Trophoblast cell (in vitro differentiated cells and primary cell): ENCODE data around the gene GCSAM.

Experiments used
- DNase-seq, 2 donors: peaks; one replicate each; pipeline ENCODE4 v3.0.0-alpha.2; 2016
- H2AFZ ChIP-seq: 2 replicates; pipeline ENCODE4 v1.6.1; 2013; ENCODE audit warnings: low read length, moderate library complexity, mild to moderate bottlenecking; ENCODE audit not compliant: insufficient read depth, poor library complexity
- H2AK5ac ChIP-seq: 2 replicates; pipeline ENCODE4 v1.6.1; 2013; ENCODE audit warnings: mild to moderate bottlenecking, low read length
- H2BK120ac ChIP-seq: 2 replicates; pipeline ENCODE4 v1.6.1; 2013; ENCODE audit warnings: low read length, mild to moderate bottlenecking, moderate library complexity; ENCODE audit not compliant: insufficient read depth, poor library complexity
- H2BK12ac ChIP-seq: 2 replicates; pipeline ENCODE4 v1.6.1; 2013; ENCODE audit warnings: mild to moderate bottlenecking, low read length, moderate library complexity
- H2BK5ac ChIP-seq: 2 replicates; pipeline ENCODE4 v1.6.1; 2013; ENCODE audit warnings: low read length, low read depth, moderate library complexity, mild to moderate bottlenecking; ENCODE audit not compliant: poor library complexity
- H3K14ac ChIP-seq: 2 replicates; pipeline ENCODE4 v1.6.1; 2013; ENCODE audit warnings: mild to moderate bottlenecking, low read length
- H3K18ac ChIP-seq: 2 replicates; pipeline ENCODE4 v1.6.1; 2013; ENCODE audit warnings: mild to moderate bottlenecking, low read length
- H3K23ac ChIP-seq: 2 replicates; pipeline ENCODE4 v1.6.1; 2013; ENCODE audit warnings: low read length
- H3K27ac ChIP-seq: 2 replicates; pipeline ENCODE4 v1.5.1; 2013; ENCODE audit warnings: low read depth, mild to moderate bottlenecking, inconsistent platforms, low read length, moderate library complexity
- H3K27me3 ChIP-seq: 2 replicates; pipeline ENCODE4 v1.6.1; 2013; ENCODE audit warnings: inconsistent platforms, mild to moderate bottlenecking, low read length, moderate library complexity; ENCODE audit not compliant: insufficient read depth
- H3K36me3 ChIP-seq, 2 experiments: 1 replicate in 1 of 2; 2 replicates in 1 of 2; pipeline ENCODE4 v1.6.1; 2013; ENCODE audit warnings: low read length in 2 of 2, mild to moderate bottlenecking in 2 of 2, moderate library complexity in 1 of 2; ENCODE audit not compliant: insufficient read depth in 2 of 2, control insufficient read depth in 1 of 2
- H3K4ac ChIP-seq: 2 replicates; pipeline ENCODE4 v1.6.1; 2013; ENCODE audit warnings: low read depth, mild to moderate bottlenecking, low read length, moderate library complexity
- H3K4me1 ChIP-seq, 2 experiments: 1 replicate in 1 of 2; 2 replicates in 1 of 2; pipeline ENCODE4 v1.6.1; 2013; ENCODE audit warnings: low read length in 2 of 2, mild to moderate bottlenecking in 2 of 2, moderate library complexity in 1 of 2; ENCODE audit not compliant: insufficient read depth in 2 of 2, control insufficient read depth in 1 of 2
- H3K4me2 ChIP-seq: 2 replicates; pipeline ENCODE4 v1.6.1; 2013; ENCODE audit warnings: inconsistent platforms, mild to moderate bottlenecking, low read length, moderate library complexity
- H3K4me3 ChIP-seq: 2 replicates; pipeline ENCODE4 v1.5.1; 2013; ENCODE audit warnings: mild to moderate bottlenecking, low read depth, low read length, inconsistent platforms
- H3K79me1 ChIP-seq: one replicate; pipeline ENCODE4 v1.6.1; 2013; ENCODE audit warnings: low read length
- H3K79me2 ChIP-seq: 2 replicates; pipeline ENCODE4 v1.6.1; 2013; ENCODE audit warnings: low read length, mild to moderate bottlenecking; ENCODE audit not compliant: control insufficient read depth, insufficient read depth, poor library complexity
- H3K9ac ChIP-seq: 2 replicates; pipeline ENCODE4 v1.6.1; 2013; ENCODE audit warnings: mild to moderate bottlenecking, low read length
- H3K9me3 ChIP-seq: 2 replicates; pipeline ENCODE4 v1.6.1; 2013; ENCODE audit warnings: low read depth, mild to moderate bottlenecking, control low read depth, inconsistent platforms, low read length; ENCODE audit not compliant: insufficient read depth
- H4K12ac ChIP-seq: 2 replicates; pipeline ENCODE4 v1.6.1; 2013; ENCODE audit warnings: low read depth, mild to moderate bottlenecking, low read length, moderate library complexity
- H4K8ac ChIP-seq: 2 replicates; pipeline ENCODE4 v1.6.1; 2013; ENCODE audit warnings: low read depth, mild to moderate bottlenecking, low read length, moderate library complexity
- H4K91ac ChIP-seq: one replicate; pipeline ENCODE4 v1.6.1; 2013; ENCODE audit warnings: low read depth, mild to moderate bottlenecking, low read length, moderate library complexity
- WGBS: extraction: QIAGEN DNeasy Blood & Tissue Kit; methylation state at CpG from one replicate; pipeline ENCODE4 v1.1.7; 2013; ENCODE audit warnings: missing lambda C conversion rate; ENCODE audit not compliant: insufficient read length, insufficient coverage; ENCODE audit errors: extremely low coverage; 5-methylcytosine and 5-hydroxymethylcytosine counted together

GCSAM gene

GRCh38 chr3:112111785-112112402, 21.2 kb downstream of the GCSAM start:
- Histone ChIP-seq H3K36me3 (peaks cover 4 to 11% of the 10 kb centered on the region in 2 experiments), H4K12ac (no peak overlapping the region), H3K23ac (no peak overlapping the region), H3K79me2 (no peaks in the 10 kb centered on the region), H3K14ac (no peak overlapping the region), H2AFZ (no peak overlapping the region), H3K79me1 (no peaks in the 10 kb centered on the region), H3K9me3 (no peaks in the 10 kb centered on the region), H3K9ac (no peak overlapping the region), H2AK5ac (no peak overlapping the region), H3K4me3 (no peak overlapping the region), H2BK5ac (no peak overlapping the region), H3K4me1 (no peaks in the 10 kb centered on the region), H2BK120ac (no peak overlapping the region), H3K18ac (no peak overlapping the region), H4K8ac (no peak overlapping the region), H3K4ac (no peak overlapping the region), H3K27ac (no peak overlapping the region), H2BK12ac (no peak overlapping the region), H3K4me2 (no peak overlapping the region), H3K27me3 (no peaks in the 10 kb centered on the region), H4K91ac (no peak overlapping the region)
- no CpG with 5 or more reads among the region's 3 CpGs for WGBS
- peak; percentile 66 to 89 for DNase-seq

DNA sequence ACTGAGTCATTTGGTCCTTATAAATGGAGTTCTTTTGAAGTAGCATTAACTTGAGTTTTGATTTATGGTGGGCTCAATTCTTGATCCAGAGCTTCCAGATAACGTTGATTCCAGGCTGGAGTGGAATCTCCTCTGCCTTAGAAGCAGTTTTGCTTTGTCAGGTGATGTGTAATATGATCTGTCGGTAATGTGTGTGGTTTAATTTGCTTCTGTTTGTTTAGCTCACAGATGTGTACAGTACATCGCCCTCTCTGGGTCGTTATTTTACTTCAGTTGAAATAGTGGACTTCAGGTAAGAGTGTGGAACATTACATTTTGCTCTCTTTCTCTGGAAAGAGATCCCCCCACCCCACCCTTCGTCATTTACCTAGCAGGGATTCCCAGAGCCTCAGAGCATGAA, 23.7 kb downstream of the GCSAM start:
- H2AK5ac ChIP-seq, result no peak overlapping the region
- H3K4me2 ChIP-seq, result no peak overlapping the region
- DNase-seq, result no peak
- no peak overlapping the region for H3K18ac ChIP-seq
- WGBS, result no CpG with 5 or more reads among the region's 5 CpGs
- no peak overlapping the region for H2BK5ac ChIP-seq
- no peak overlapping the region for H3K4ac ChIP-seq
- H3K79me1 ChIP-seq, result no peaks in the 10 kb centered on the region
- no peak overlapping the region for H3K9ac ChIP-seq
- H3K4me3 ChIP-seq, result no peak overlapping the region
- H2BK12ac ChIP-seq, result no peak overlapping the region
- H3K79me2 ChIP-seq, result no peaks in the 10 kb centered on the region
- H3K27me3 ChIP-seq, result no peaks in the 10 kb centered on the region
- H4K8ac ChIP-seq, result no peak overlapping the region
- H3K36me3 ChIP-seq, result peaks cover 4 to 7% of the 10 kb centered on the region in 2 experiments
- H3K14ac ChIP-seq, result no peak overlapping the region
- H3K9me3 ChIP-seq, result no peaks in the 10 kb centered on the region
- H3K4me1 ChIP-seq, result no peaks in the 10 kb centered on the region
- no peak overlapping the region for H4K12ac ChIP-seq
- no peak overlapping the region for H3K23ac ChIP-seq
- no peak overlapping the region for H2AFZ ChIP-seq
- no peak overlapping the region for H4K91ac ChIP-seq
- no peak overlapping the region for H2BK120ac ChIP-seq
- H3K27ac ChIP-seq, result no peak overlapping the region

GRCh38 chr3:112104774-112105173, 28.3 kb downstream of the GCSAM start:
- Histone ChIP-seq H2BK5ac (no peak overlapping the region), H3K79me1 (peaks cover 3% of the 10 kb centered on the region), H3K27me3 (no peaks in the 10 kb centered on the region), H3K79me2 (no peaks in the 10 kb centered on the region), H3K4me3 (no peak overlapping the region), H2AK5ac (no peak overlapping the region), H3K9me3 (no peaks in the 10 kb centered on the region), H3K4me2 (no peak overlapping the region), H3K23ac (no peak overlapping the region), H2BK120ac (no peak overlapping the region), H3K4me1 (peaks cover 3 to 10% of the 10 kb centered on the region in 2 experiments), H2AFZ (no peak overlapping the region), H2BK12ac (no peak overlapping the region), H3K9ac (no peak overlapping the region), H3K14ac (no peak overlapping the region), H3K18ac (no peak overlapping the region), H4K8ac (no peak overlapping the region), H3K36me3 (peaks cover 2 to 4% of the 10 kb centered on the region in 2 experiments), H4K91ac (no peak overlapping the region), H3K27ac (no peak overlapping the region), H3K4ac (no peak overlapping the region), H4K12ac (no peak overlapping the region)
- no CpG with 5 or more reads among the region's 2 CpGs for WGBS
- DNase-seq, result no peak

DNA sequence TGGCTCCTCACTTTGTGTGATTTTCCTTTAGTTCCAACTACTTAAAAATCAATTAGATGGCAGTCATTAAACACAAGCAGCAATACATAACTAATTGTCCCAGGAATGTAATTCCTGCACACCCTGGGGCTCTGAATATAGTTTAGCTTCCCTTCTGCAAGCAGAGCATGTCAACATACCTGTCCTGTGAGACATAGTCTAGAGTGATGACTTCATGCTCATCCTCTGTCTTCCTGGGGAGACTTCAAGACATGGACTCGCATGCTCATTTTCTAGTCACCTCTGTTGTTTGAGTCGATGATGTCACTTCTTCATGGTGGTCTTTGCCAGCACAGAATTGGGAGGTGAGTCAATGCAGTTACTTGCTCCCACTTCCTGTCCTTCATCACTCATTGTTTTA, 31.1 kb downstream of the GCSAM start:
- Histone ChIP-seq H3K14ac (no peak overlapping the region), H3K4me3 (no peak overlapping the region), H4K91ac (no peak overlapping the region), H3K36me3 (peaks cover 2 to 4% of the 10 kb centered on the region in 2 experiments), H3K79me2 (no peaks in the 10 kb centered on the region), H2AFZ (no peak overlapping the region), H3K4ac (no peak overlapping the region), H3K79me1 (peaks cover 3% of the 10 kb centered on the region), H2BK120ac (no peak overlapping the region), H2AK5ac (no peak overlapping the region), H4K8ac (no peak overlapping the region), H4K12ac (no peak overlapping the region), H2BK12ac (no peak overlapping the region), H3K27ac (peak overlapping the region; percentile 31), H3K23ac (no peak overlapping the region), H3K4me2 (no peak overlapping the region), H3K18ac (no peak overlapping the region), H3K4me1 (peaks cover 3 to 10% of the 10 kb centered on the region in 2 experiments), H2BK5ac (no peak overlapping the region), H3K9ac (no peak overlapping the region), H3K27me3 (no peaks in the 10 kb centered on the region), H3K9me3 (no peaks in the 10 kb centered on the region)
- peak; percentile 73 to 83 for DNase-seq
- WGBS, result no CpG with 5 or more reads among the region's 2 CpGs
